Activated gamma-delta T cell (primary cell): Measurements from ENCODE around the gene CRIM1.

Source experiments
- DNase-seq: peaks from one replicate; lab custom pipeline; 2025; lab: John Stamatoyannopoulos, UW

CRIM1 gene

GRCh38 chr2:36520431-36520830 is 164.9 kb downstream of the CRIM1 start:
- no peak for DNase-seq

GRCh38 chr2:36523153-36523552 is 167.6 kb downstream of the CRIM1 start:
- no peak for DNase-seq

DNA sequence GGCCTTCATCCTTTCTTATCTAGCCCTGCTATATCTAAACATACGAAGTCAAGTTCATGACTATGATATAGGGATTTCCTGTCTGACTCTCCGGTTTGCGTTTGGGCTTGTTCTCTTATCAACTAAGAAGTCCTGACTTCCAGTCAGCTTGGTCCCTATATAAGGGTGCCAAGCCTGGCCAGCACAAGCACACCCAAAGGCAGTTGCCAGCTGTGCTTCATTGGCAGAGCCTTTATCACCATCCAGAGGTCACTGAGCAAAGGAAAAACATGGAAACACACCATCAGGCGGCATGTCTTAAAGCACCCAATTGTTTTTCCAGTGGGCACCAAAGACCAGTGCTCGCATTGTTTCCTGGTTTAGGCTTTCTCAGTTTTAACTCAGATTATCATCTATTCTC is 169.7 kb downstream of the CRIM1 start:
- DNase-seq, result no peak

DNA sequence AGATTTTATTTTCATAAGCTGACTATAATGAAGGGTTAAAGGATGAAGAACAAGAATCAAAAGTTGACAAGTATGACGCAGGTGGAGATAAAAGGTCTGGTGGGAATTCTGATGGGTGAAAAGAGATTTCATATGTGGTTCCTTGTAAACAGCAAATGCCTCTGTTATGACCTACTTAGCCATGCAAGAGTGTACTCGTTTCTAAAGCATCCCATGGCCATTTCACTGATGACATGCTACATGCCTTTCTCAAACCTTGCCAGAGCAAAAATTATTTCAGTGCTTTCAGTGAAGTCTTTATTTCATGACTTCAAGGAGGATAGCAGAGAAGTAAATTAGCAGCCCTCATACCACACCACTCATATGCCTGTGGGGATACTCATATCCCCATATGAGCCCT is 170.6 kb downstream of the CRIM1 start:
- no peak for DNase-seq

DNA sequence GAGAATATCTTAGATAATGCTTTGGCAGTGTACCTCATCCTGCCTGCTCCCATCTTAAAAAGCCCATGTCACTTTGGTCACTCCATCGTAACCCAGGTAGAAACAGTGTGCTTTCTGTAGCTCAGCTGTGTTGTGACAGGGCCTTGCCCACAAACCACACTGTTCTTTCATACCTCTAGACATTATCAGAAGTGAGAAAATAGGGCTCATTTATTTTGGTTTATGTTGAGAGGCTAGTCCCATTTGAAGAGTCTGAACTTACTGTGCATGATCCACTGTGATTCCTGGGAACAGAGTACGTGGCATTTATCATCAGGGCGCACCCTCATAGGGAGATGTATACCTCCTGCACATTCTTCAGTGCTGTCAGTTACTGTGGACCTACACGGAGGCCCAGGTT is 172.7 kb downstream of the CRIM1 start:
- no peak for DNase-seq

GRCh38 chr2:36528766-36529392 is 173.3 kb downstream of the CRIM1 start:
- no peak for DNase-seq

DNA sequence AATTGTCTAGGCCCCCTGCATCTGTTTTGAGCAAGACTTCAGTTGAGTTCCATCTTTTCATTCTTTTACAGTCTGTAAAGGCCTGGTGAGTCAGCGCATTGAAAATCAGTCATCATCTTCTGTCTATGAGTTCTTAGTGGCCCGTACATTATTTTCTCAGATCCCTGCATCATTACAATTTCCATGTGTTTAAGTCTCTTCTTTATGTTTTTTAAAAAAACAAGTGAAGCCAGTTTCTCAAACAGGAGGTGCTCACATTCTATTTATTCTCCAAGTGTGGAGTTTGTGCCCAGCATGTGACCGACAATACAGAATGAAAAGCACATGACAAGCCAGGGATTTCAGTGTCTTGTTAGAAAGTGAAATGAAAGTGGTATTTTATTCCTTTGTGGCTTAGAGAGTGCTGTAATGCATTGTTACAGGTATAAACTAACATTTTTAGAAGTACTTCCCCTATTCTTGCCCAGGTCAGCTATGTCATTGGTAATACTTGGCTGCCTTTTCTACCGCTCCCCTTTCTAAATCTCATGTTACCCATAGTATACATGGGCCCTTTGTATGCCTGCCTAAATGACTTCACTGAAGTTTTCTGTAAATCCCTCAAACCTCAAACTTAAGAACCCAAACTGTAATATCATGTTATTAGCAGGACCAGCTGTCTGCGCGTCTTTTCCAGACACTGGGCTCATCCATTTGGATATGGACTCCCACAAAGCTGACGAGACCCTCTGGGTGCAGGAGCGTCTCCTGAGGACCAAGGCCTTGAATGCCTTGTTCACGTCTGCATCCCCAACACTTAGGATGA is 174.8 kb downstream of the CRIM1 start:
- no peak for DNase-seq

DNA sequence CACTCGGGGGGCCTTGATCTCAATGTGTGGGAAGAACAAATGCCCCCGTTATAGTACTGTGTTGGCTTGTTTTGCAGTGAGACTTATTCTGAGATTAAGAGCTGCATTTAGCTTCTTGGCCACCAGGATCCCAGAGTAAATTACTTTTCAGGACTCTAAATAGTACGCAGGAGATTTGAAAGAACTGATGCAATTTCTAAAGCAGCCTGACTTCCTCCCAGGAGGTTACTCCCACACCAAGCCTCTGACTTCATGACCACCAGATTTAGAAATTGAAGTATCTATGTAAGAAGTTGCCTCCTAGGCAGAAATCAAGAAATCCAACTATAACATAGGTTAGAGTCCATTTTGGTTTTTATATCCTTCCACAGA is 175.4 kb downstream of the CRIM1 start:
- DNase-seq, result no peak

DNA sequence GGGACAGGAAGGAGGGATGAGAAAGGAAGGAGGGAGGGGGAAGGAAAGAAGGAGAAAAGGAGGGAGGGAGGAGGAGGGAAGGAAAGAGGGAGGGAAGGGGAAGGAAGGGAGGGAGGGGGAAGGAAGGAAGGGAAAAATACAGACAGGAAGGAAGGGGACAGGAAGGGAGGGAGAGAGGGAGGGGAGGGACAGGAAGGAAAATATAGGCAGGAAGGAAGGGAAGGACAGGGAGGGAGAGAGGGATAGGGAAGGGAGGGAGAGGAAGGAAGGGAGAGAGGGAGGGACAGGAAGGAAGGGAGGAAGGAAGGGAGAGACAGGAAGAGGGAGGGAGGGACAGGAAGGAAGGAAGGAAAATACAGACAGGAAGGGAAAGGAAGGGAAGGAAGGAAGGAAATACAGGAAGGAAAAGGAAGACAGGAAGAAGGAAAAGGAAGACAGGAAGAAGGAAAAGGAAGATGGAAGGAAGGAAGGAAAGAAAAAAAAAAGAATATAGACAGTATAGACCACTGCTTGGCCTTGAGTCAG is 178.8 kb downstream of the CRIM1 start:
- no peak for DNase-seq

DNA sequence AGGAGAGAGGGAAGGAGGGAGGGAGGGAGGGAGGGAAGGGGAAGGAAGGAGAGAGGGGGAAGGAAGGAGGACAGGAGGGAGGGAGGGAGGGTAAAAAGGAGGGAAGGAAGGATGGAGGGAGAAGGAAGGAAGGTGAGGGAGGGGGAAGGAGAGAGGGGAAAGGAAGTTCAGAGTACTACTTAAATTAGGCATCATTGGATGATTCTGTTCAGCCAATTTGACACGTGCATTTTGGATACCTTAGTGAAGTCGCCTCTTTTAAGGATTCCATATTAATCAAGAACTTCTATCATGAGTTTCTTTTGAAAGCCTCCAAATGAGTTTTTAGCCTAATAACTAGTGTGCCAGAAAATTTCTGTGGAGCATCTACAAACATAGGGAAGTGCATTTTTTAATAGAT is 179.5 kb downstream of the CRIM1 start:
- DNase-seq, result no peak

DNA sequence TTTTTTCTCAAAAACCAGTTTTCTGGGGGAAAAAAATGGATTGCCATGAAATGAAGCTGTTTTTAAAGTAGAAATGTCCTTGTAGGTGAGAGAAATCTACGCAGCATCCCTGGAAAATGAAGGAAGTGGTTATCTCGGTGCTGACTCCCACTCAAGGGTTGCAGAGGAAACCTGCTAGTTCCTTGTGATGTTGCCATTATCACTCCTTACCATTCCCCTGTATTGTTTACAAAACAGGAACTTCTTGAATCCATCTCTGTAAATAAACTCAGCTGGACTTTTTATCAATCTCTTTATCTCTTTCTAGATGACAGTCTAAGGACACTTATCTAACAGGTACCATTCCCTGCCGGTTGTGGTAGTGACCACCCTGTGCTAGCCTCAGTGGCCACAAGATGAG is 181.2 kb downstream of the CRIM1 start:
- no peak for DNase-seq

GRCh38 chr2:36538335-36538734 is 182.8 kb downstream of the CRIM1 start:
- no peak for DNase-seq

DNA sequence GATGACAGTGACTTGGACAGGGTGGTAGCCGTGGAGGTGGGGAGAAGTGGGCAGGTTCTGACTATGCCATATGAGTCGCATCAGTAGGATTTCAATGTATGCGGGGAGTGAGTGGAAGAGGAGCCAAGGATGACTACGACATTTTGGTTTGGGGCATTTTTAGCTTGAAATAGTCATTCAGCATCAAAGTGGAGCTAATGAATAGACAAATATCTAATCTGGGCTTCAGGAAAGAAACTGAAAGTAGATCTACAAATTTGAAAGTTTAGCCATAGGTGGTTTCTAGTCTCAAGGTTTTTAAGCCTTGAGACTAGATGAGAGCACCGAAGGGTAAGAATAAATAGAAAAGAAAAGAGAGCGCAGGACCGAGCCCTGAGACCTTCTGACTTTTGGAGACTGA is 184.1 kb downstream of the CRIM1 start:
- no peak for DNase-seq

DNA sequence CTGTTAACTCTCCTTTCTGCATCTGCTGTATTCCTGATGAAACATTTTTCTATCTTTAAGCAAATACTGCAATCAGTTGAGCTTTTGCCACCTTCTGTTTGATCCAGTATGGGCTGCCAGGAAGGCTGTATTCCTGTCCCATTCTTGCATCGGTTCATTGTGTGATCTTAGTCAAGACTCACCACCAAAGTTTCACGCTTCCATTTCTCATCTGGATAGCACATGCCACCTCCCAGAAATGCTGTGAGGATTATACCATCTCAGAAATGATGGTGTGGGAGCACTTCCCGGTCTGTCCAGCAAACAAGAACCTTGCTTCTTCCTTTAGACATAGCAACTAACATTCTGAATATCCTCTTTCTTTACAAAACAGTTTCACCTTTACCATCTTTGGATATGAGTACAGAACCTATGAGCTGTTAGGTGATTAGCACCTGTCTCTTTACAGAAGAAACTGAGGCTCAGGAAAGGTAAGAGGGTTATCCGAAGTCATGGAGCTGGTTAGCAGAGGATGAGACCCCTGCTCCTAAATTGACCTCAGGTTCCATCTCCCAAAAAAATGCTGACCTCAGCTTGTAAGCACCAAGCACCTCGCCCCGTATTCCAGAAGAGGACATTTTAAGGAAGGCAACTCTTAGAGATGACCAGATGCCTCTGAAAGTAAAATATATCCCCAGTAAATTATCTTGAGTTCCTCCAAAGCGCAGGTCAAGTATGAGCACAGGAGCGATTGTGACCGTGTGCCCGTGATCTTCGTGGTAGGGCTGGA is 185.6 kb downstream of the CRIM1 start:
- no peak for DNase-seq

DNA sequence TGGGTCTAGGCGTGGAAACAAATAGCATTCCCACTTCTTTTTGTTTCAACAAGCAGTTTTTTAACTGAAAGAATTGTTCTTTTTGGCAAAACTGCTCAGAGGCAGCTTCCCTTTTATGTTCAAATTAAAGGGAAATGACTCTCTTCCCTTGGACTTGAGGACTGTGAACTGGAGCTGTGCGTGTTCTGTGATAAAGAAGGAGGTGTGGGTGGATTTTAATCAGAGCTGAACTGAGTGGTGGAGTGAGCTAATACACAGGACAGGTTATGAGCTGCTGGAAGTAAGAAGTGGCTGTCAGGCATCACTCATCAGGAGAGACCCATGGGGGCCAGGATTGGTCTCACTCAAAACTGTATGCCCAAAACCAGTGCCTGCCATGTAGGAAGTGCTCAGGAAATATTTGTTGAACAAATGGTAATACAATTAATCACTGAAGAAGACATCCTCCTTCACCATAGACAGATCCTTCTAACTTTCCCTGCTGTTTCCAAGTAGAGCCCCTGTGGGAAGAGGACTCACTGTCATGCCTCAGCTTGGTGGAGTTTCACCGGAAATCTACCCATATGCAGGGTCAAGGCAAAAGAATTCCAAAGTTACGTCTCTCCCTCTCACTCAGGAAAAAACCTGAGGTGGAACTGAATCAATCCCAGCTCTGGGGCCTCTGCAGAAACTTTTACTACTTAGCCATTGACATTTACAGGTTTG is 186.5 kb downstream of the CRIM1 start:
- DNase-seq, result no peak

DNA sequence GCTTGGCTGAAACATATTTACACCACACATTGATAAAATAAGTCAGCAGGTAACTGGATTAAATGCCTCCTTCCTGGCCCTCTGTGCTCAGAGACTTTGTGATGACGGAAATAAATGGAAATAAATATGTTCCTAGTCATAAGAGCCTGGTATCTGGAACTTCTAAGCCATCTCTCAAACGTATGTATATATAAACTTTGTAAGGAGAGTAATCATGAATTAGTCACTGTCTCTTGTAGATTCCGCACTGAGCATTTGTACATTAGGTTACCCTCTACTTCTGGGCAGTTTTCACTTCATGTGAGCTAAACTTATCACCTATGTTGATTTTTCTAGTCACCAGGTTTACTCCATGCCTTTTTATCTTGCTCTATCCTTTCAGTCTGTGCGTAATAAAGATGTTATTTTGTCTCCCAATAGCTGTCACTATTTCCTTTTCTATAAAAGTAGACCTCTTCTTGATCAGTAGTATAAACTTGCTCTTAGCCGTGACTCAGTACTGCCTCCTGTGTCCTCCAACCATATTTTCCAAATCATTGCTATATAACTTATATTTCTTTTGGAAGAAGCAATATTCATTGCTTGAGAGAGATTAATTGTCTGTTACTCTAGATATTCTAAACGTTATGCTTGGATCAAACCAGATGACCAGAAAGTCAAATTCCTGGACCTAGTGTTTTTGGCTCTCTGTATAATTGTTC is 189.2 kb downstream of the CRIM1 start:
- DNase-seq, result no peak

DNA sequence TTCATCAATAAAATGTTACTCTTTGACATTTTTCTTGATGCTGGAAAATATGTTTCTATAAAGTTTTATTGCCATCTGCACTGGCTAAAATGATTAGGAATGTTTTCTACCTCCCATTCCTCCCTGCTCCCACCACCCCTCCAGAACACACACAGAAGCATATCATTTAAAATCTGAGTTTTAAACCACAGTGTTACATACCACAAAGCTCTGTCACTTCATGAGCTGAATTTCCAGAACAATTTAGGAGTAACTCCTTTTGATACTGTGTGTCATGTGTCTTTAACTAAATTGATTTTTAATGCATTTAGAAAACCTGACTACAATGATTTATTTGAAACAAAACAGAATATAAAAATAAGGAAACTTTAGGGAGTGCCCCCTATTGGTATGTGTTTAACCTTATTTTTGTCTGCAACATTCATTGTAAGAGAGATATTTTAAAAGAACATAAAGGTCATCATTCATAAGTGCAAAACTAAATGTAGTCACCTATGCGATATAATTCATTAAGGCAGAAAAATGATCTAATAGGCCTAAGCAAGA is 190.4 kb downstream of the CRIM1 start:
- no peak for DNase-seq

DNA sequence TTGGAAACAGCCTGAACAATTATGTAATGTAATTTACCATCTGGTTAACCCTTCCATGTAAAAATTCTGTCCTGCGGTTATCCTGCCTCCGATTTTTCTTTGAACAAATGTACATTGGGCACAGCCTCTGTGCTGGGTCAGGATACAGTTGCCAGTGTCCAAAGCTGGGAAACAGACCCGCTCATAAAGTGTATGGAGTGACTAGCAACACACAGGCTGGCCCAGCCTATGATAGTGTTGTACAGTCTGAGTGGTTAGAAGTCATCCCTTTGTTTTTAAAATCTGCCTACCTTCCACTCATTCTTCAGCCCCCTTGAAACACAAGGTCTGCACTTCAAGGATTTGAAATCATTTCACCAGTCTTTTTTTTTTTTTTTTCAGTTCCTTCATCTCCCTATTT is 192.3 kb downstream of the CRIM1 start:
- DNase-seq, result no peak

- DNase-seq, result no peak
These were observed 193.6 kb downstream of the CRIM1 start for GRCh38 chr2:36549165-36549574.

- no peak for DNase-seq
These were observed 194.4 kb downstream of the CRIM1 start for GRCh38 chr2:36550006-36550405.

DNA sequence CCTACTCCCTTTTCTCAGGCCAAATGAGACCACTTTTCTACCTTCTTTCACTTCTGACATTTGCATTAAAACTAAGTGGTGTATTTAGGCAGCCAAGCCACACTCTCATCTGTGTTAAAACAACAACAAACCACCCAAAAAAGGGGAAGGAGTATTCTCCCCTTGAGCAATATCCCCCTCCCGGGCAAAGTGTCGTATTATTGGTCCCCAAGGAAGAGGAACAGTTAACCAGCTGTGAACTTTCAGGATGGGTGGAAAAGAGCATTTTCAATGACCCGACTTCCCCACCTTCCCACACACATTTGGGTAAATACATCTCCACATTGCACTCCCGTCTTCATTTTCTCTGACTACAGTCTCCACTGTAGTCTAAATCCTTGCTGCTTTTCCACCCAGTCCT is 198.1 kb downstream of the CRIM1 start:
- no peak for DNase-seq
